AG04450 (cell line): ENCODE data around the gene CYP46A1. TPM values are rescaled to one million over a fixed set of nuclear protein-coding genes. Genes with fewer than 3 reads are reported as not detected.

Source experiments
- CTCF ChIA-PET: fragments of 300-600, 350-600 bp; formaldehyde crosslinking; extraction: SDS; loops from one replicate; lab custom pipeline; 2022; ENCODE audit warnings: antibody characterized with exemption, inconsistent platforms; lab: Charles Lee
- POLR2A ChIA-PET: fragments of 350-600 bp; formaldehyde crosslinking; extraction: SDS; loops from one replicate; lab custom pipeline; 2021; ENCODE audit warnings: antibody characterized with exemption, inconsistent platforms; lab: Yijun Ruan, JAX
- DNase-seq: peaks from one replicate; pipeline ENCODE4 v3.0.0-alpha.2; 2011; ENCODE audit warnings: low read depth, low spot score
- H3K27ac ChIP-seq: one replicate; pipeline ENCODE4 v1.5.1; 2012; ENCODE audit warnings: low read depth, low read length, control low read depth
- H3K27me3 ChIP-seq: one replicate; pipeline ENCODE4 v1.6.0; 2012; ENCODE audit warnings: low read length; ENCODE audit not compliant: control insufficient read depth, insufficient read depth
- H3K4me3 ChIP-seq: 2 replicates; pipeline ENCODE4 v1.5.1; 2011; ENCODE audit warnings: mild to moderate bottlenecking, low read depth, low read length, control low read depth
- H3K9me3 ChIP-seq: 2 replicates; pipeline ENCODE4 v1.5.1; 2012; ENCODE audit warnings: low read length; ENCODE audit not compliant: control insufficient read depth, insufficient read depth
- polyA plus RNA-seq: library from polyadenylated mRNA; depleted of rRNA; stranded (reverse); fragments of >200 nt; gene quantifications from 2 replicates; pipeline ENCODE4 v1.2.3, GENCODE V29; 2011
- TF ChIP-seq, protein P1 (sequence below): IDR thresholded peaks from 2 replicates; pipeline ENCODE4 v1.5.1; 2011; ENCODE audit warnings: low read depth, low read length, control low read depth, inconsistent platforms

The CYP46A1 gene
- polyA plus RNA-seq, 1 experiment, result 0.07 TPM

DNA sequence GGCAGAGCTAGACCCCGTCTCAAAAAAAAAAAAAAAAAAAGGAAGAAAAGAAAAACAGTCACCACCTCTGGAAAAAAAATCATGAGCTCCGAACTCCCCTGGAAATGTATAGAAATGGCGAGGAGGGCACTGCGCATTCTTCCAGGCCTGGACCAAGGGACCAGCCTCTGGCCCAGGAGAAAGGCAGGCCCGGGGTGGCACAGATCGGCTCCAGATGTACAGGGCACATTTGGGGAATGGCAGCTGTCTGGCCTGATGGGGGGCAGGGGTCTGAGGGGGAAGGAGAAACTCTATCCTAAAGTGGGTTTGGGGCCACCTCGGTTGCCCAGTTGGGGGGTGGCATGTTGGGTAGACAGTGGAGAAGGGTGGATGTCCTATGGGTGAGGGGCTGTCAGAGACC, 63.1 kb downstream of the CYP46A1 start:
- ChIA-PET CTCF (interaction anchor here (0.6 to 1.7 kb wide), 3 partner anchors 9 to 132 kb away, joined by 4 to 8 read pairs (median 6); no protein-coding TSS in a partner anchor), POLR2A (interaction anchor here (0.6 to 2.2 kb wide), 3 partner anchors 8 to 70 kb away, joined by 4 to 12 read pairs (median 6); no protein-coding TSS in a partner anchor)
- TF ChIP-seq, protein P1, sequence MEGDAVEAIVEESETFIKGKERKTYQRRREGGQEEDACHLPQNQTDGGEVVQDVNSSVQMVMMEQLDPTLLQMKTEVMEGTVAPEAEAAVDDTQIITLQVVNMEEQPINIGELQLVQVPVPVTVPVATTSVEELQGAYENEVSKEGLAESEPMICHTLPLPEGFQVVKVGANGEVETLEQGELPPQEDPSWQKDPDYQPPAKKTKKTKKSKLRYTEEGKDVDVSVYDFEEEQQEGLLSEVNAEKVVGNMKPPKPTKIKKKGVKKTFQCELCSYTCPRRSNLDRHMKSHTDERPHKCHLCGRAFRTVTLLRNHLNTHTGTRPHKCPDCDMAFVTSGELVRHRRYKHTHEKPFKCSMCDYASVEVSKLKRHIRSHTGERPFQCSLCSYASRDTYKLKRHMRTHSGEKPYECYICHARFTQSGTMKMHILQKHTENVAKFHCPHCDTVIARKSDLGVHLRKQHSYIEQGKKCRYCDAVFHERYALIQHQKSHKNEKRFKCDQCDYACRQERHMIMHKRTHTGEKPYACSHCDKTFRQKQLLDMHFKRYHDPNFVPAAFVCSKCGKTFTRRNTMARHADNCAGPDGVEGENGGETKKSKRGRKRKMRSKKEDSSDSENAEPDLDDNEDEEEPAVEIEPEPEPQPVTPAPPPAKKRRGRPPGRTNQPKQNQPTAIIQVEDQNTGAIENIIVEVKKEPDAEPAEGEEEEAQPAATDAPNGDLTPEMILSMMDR, result no peak
- Histone ChIP-seq H3K27me3 (no peaks in the 10 kb centered on the region), H3K4me3 (no peak overlapping the region), H3K27ac (no peak overlapping the region), H3K9me3 (no peaks in the 10 kb centered on the region)
- DNase-seq, result no peak

DNA sequence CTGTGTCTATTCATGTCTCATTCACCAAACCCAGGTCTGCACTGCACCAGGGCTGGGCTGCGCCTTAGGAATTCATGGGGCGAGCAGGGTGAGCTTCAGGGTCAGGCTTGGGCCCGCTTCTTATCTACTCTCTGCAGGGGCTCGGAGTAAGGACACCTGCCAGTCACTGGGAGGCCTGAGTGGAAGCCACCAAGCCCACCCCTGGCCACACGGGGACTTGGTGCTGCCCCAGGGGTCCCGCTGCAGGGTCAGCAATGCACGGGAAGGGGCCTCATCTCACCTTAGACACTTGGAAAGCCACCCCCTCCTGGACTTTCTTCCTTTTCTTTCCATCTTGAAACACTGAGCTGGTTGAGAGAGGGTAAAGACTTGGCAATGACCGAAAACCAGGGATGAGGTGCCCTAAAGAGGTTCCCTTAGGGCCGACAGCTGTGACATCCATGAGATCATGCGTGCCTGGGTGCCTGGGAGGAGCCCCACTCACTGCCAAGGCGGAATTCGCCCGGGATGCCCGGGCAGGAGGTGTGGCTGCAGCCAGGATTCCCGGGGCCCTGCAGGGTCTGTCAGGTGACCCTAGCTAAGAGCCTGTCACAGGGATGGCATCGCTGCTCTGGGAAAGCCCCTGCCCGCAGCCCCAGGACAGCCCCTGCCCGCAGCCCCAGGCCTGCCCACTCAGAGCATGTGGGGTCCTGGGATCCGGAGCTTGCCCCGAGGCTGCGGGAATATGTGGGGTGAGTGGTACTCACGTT, 63.7 kb downstream of the CYP46A1 start:
- H3K4me3 ChIP-seq, result no peak overlapping the region
- CTCF ChIA-PET, result interaction anchor here (0.6 to 1.7 kb wide), 3 partner anchors 8 to 131 kb away, joined by 4 to 8 read pairs (median 6); no protein-coding TSS in a partner anchor

GRCh38 chr14:99748529-99748928, 64.4 kb downstream of the CYP46A1 start:
- H3K4me3 ChIP-seq, result no peak overlapping the region
- H3K9me3 ChIP-seq, result no peaks in the 10 kb centered on the region
- ChIA-PET POLR2A (no interaction called here), CTCF (interaction anchor here (1.7 kb wide), 1 partner anchor 131 kb away, joined by 6 read pairs; no protein-coding TSS in a partner anchor)
- TF ChIP-seq, protein P1, result no peak
- no peaks in the 10 kb centered on the region for H3K27me3 ChIP-seq
- no peak overlapping the region for H3K27ac ChIP-seq
- DNase-seq, result no peak

More for the DNA sequence above, 63.7 kb downstream of the CYP46A1 start:
- Histone ChIP-seq H3K27me3 (no peaks in the 10 kb centered on the region), H3K27ac (no peak overlapping the region), H3K9me3 (no peaks in the 10 kb centered on the region)
- POLR2A ChIA-PET, result no interaction called here
- no peak for DNase-seq
- TF ChIP-seq, protein P1, result no peak

DNA sequence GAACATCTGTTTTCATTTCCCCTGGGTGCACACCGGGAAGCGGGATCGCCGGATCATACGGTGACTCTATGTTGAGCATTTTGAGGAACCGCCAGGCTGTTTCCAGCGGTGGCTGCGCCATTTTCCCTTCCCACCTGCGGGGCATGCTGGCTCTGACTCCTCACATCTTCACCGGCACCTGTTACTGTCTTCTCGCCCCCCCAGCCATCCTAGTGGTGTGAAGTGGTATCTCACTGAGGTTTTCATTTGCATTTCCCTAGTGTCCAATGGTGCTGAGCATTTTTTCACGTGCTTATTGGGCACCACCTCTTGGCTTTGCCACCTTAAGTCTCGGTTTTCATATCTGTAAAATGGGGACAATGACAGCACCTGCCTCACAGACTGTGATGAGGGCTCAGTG, 65.0 kb downstream of the CYP46A1 start:
- H3K27ac ChIP-seq, result no peak overlapping the region
- DNase-seq, result no peak
- CTCF ChIA-PET, result no interaction called here
- POLR2A ChIA-PET, result no interaction called here
- H3K27me3 ChIP-seq, result no peaks in the 10 kb centered on the region
- TF ChIP-seq, protein P1, result peak; percentile 33
- H3K9me3 ChIP-seq, result no peaks in the 10 kb centered on the region
- no peak overlapping the region for H3K4me3 ChIP-seq
